CD4-positive, CD25-positive, alpha-beta regulatory T cell (primary cell): ENCODE results near the gene GGT5. TPM values are rescaled to one million over a fixed set of nuclear protein-coding genes. Genes with fewer than 3 reads are reported as not detected.

Source experiments
- ATAC-seq, 2 donors: fragments of 150-1000 bp; cut with Tn5 transposase; one replicate each; pipeline ENCODE4 v1.10.0; 2021; ENCODE audit warnings: low read depth in 2 of 2, moderate number of reproducible peaks in 2 of 2, moderate library complexity in 1 of 2
- DNase-seq, 3 donors: peaks; one replicate each; pipeline versions ENCODE4 v3.0.0 to v3.0.0-alpha.2; 2012 to 2022; ENCODE audit warnings: mixed read lengths in 1 of 3
- H3K27ac ChIP-seq: one replicate; pipeline ENCODE4 v1.7.0; 2013; ENCODE audit warnings: mild to moderate bottlenecking, low read length; ENCODE audit not compliant: insufficient read depth, poor library complexity, severe bottlenecking
- H3K27me3 ChIP-seq: one replicate; pipeline ENCODE4 v1.7.0; 2013; ENCODE audit warnings: low read length; ENCODE audit not compliant: control insufficient read depth, insufficient read depth
- H3K36me3 ChIP-seq: one replicate; pipeline ENCODE4 v1.7.0; 2013; ENCODE audit warnings: mild to moderate bottlenecking, low read length, moderate library complexity; ENCODE audit not compliant: control insufficient read depth, insufficient read depth
- H3K4me1 ChIP-seq: 2 replicates; pipeline ENCODE4 v1.7.0; 2013; ENCODE audit warnings: mild to moderate bottlenecking, low read length; ENCODE audit not compliant: insufficient read depth, control insufficient read depth, poor library complexity, severe bottlenecking
- H3K4me3 ChIP-seq: one replicate; pipeline ENCODE4 v1.7.0; 2013; ENCODE audit warnings: low read depth, mild to moderate bottlenecking, low read length, moderate library complexity
- H3K9me3 ChIP-seq, 2 experiments: 1 replicate in 1 of 2; 2 replicates in 1 of 2; pipeline ENCODE4 v1.7.0; 2013; ENCODE audit warnings: low read length in 2 of 2, mild to moderate bottlenecking in 1 of 2, moderate library complexity in 1 of 2; ENCODE audit not compliant: control insufficient read depth in 2 of 2
- H3K27ac Mint-ChIP-seq, 3 donors: one replicate each; pipeline ENCODE4 v1.8.0; 2020 to 2022; ENCODE audit warnings: mild to moderate bottlenecking in 3 of 3, mixed read lengths in 3 of 3, moderate library complexity in 2 of 3
- H3K27me3 Mint-ChIP-seq: one replicate; pipeline ENCODE4 v1.8.0; 2022; ENCODE audit warnings: mild to moderate bottlenecking, mixed read lengths
- H3K36me3 Mint-ChIP-seq: one replicate; pipeline ENCODE4 v1.8.0; 2020; ENCODE audit warnings: mixed read lengths
- H3K4me1 Mint-ChIP-seq, 4 donors: one replicate each; pipeline ENCODE4 v1.8.0; 2020 to 2022; ENCODE audit warnings: mixed read lengths in 4 of 4, mild to moderate bottlenecking in 1 of 4
- H3K4me3 Mint-ChIP-seq, 4 donors: one replicate each; pipeline ENCODE4 v1.8.0; 2020 to 2022; ENCODE audit warnings: mild to moderate bottlenecking in 4 of 4, mixed read lengths in 4 of 4, moderate library complexity in 3 of 4
- H3K9me3 Mint-ChIP-seq, 7 donors: one replicate each; pipeline ENCODE4 v1.8.0; 2020 to 2022; ENCODE audit warnings: mixed read lengths in 7 of 7, mild to moderate bottlenecking in 3 of 7, moderate library complexity in 2 of 7
- polyA plus RNA-seq, 4 donors: library from polyadenylated mRNA; unstranded; fragments of 300-500 nt; fragmentation: Illumina TruSeq; gene quantifications; one replicate each; pipeline ENCODE4 v1.2.3, GENCODE V29; 2021
- total RNA-seq: library from RNA; stranded (reverse); gene quantifications from one replicate; pipeline ENCODE4 v1.2.3, GENCODE V29; 2022

GGT5 gene
- total and polyA plus RNA-seq, 5 donors from 2014 or later = not detected

GRCh38 chr22:24177456-24177855 lies 67.4 kb downstream of the GGT5 start:
- no peaks in the 10 kb centered on the region for H3K36me3 Mint-ChIP-seq
- H3K27me3 ChIP-seq = no peaks in the 10 kb centered on the region
- H3K36me3 ChIP-seq = peaks cover 34% of the 10 kb centered on the region
- ATAC-seq (no peak), DNase-seq (no peak)
- no peaks in the 10 kb centered on the region for H3K27me3 Mint-ChIP-seq
- H3K4me3 Mint-ChIP-seq = no peak overlapping the region
- H3K4me1 Mint-ChIP-seq = peaks cover 0 to 3% (median 0%) of the 10 kb centered on the region in 4 donors
- no peaks in the 10 kb centered on the region for H3K4me1 ChIP-seq
- H3K27ac Mint-ChIP-seq = no peak overlapping the region
- peaks cover 0 to 2% (median 0%) of the 10 kb centered on the region in 7 donors for H3K9me3 Mint-ChIP-seq
- H3K9me3 ChIP-seq = no peaks in the 10 kb centered on the region
- H3K4me3 ChIP-seq = no peak overlapping the region
- H3K27ac ChIP-seq = no peak overlapping the region

GRCh38 chr22:24177045-24177444 lies 67.8 kb downstream of the GGT5 start:
- H3K27ac ChIP-seq = no peak overlapping the region
- Mint-ChIP-seq H3K9me3 (peaks cover 0 to 2% (median 0%) of the 10 kb centered on the region in 7 donors), H3K4me1 (peaks cover 0 to 3% (median 0%) of the 10 kb centered on the region in 4 donors), H3K27ac (no peak overlapping the region), H3K4me3 (no peak overlapping the region), H3K27me3 (no peaks in the 10 kb centered on the region), H3K36me3 (no peaks in the 10 kb centered on the region)
- no peaks in the 10 kb centered on the region for H3K27me3 ChIP-seq
- ATAC-seq = no peak
- H3K9me3 ChIP-seq = no peaks in the 10 kb centered on the region
- no peak overlapping the region for H3K4me3 ChIP-seq
- no peak for DNase-seq
- H3K36me3 ChIP-seq = peaks cover 38% of the 10 kb centered on the region
- H3K4me1 ChIP-seq = no peaks in the 10 kb centered on the region

- no peaks in the 10 kb centered on the region for H3K27me3 Mint-ChIP-seq
- no peak overlapping the region for H3K4me3 ChIP-seq
- peaks cover 0 to 3% (median 0%) of the 10 kb centered on the region in 4 donors for H3K4me1 Mint-ChIP-seq
- H3K4me1 ChIP-seq = no peaks in the 10 kb centered on the region
- no peak for DNase-seq
- H3K36me3 ChIP-seq = peaks cover 42% of the 10 kb centered on the region
- ATAC-seq = no peak
- H3K27ac Mint-ChIP-seq = no peak overlapping the region
- no peak overlapping the region for H3K27ac ChIP-seq
- peaks cover 3% of the 10 kb centered on the region for H3K36me3 Mint-ChIP-seq
- H3K4me3 Mint-ChIP-seq = no peak overlapping the region
- H3K9me3 Mint-ChIP-seq = peaks cover 0 to 2% (median 0%) of the 10 kb centered on the region in 7 donors
- no peaks in the 10 kb centered on the region for H3K9me3 ChIP-seq
- H3K27me3 ChIP-seq = no peaks in the 10 kb centered on the region
Observed at GRCh38 chr22:24176630-24177029, 68.3 kb downstream of the GGT5 start.

GRCh38 chr22:24176040-24176439 lies 68.8 kb downstream of the GGT5 start:
- H3K27me3 Mint-ChIP-seq = no peaks in the 10 kb centered on the region
- H3K4me3 Mint-ChIP-seq = no peak overlapping the region
- Histone ChIP-seq H3K27me3 (no peaks in the 10 kb centered on the region), H3K4me1 (no peaks in the 10 kb centered on the region), H3K27ac (no peak overlapping the region), H3K36me3 (peaks cover 48% of the 10 kb centered on the region), H3K4me3 (no peak overlapping the region), H3K9me3 (no peaks in the 10 kb centered on the region)
- no peak overlapping the region for H3K27ac Mint-ChIP-seq
- peaks cover 0 to 2% (median 0%) of the 10 kb centered on the region in 7 donors for H3K9me3 Mint-ChIP-seq
- DNase-seq (no peak), ATAC-seq (no peak)
- H3K4me1 Mint-ChIP-seq = peaks cover 0 to 3% (median 0%) of the 10 kb centered on the region in 4 donors
- peaks cover 3% of the 10 kb centered on the region for H3K36me3 Mint-ChIP-seq

- peak; percentile 33 to 42 for ATAC-seq
- no peaks in the 10 kb centered on the region for H3K9me3 ChIP-seq
- DNase-seq = peak; percentile 34 to 56 (median 54)
- Mint-ChIP-seq H3K4me3 (no peak overlapping the region), H3K9me3 (peaks cover 0 to 2% (median 0%) of the 10 kb centered on the region in 7 donors), H3K4me1 (peaks cover 0 to 3% (median 0%) of the 10 kb centered on the region in 4 donors), H3K27ac (peak overlapping the region in 1 of 3 donors; percentile 42), H3K27me3 (no peaks in the 10 kb centered on the region), H3K36me3 (peaks cover 3% of the 10 kb centered on the region)
- no peaks in the 10 kb centered on the region for H3K27me3 ChIP-seq
- H3K4me3 ChIP-seq = no peak overlapping the region
- H3K27ac ChIP-seq = no peak overlapping the region
- H3K4me1 ChIP-seq = no peaks in the 10 kb centered on the region
- H3K36me3 ChIP-seq = peaks cover 54% of the 10 kb centered on the region
Observed at GRCh38 chr22:24175160-24175808, 69.6 kb downstream of the GGT5 start.

GRCh38 chr22:24171822-24172221 lies 73.1 kb downstream of the GGT5 start:
- Histone ChIP-seq H3K27ac (no peak overlapping the region), H3K9me3 (no peaks in the 10 kb centered on the region), H3K4me1 (no peaks in the 10 kb centered on the region), H3K4me3 (no peak overlapping the region), H3K27me3 (no peaks in the 10 kb centered on the region), H3K36me3 (peaks cover 84% of the 10 kb centered on the region)
- H3K4me1 Mint-ChIP-seq = peaks cover 0 to 4% (median 0%) of the 10 kb centered on the region in 4 donors
- no peak overlapping the region for H3K27ac Mint-ChIP-seq
- H3K9me3 Mint-ChIP-seq = peaks cover 0 to 2% (median 0%) of the 10 kb centered on the region in 7 donors
- no peaks in the 10 kb centered on the region for H3K27me3 Mint-ChIP-seq
- no peak overlapping the region for H3K4me3 Mint-ChIP-seq
- ATAC-seq (no peak), DNase-seq (no peak)
- H3K36me3 Mint-ChIP-seq = peaks cover 12% of the 10 kb centered on the region

- Mint-ChIP-seq H3K9me3 (no peaks in the 10 kb centered on the region), H3K4me3 (no peak overlapping the region), H3K27me3 (no peaks in the 10 kb centered on the region), H3K27ac (no peak overlapping the region), H3K36me3 (peaks cover 12% of the 10 kb centered on the region), H3K4me1 (peaks cover 0 to 4% (median 0%) of the 10 kb centered on the region in 4 donors)
- DNase-seq = no peak
- no peaks in the 10 kb centered on the region for H3K27me3 ChIP-seq
- no peak overlapping the region for H3K27ac ChIP-seq
- peaks cover 86% of the 10 kb centered on the region for H3K36me3 ChIP-seq
- H3K4me1 ChIP-seq = no peaks in the 10 kb centered on the region
- no peak for ATAC-seq
- H3K4me3 ChIP-seq = no peak overlapping the region
- no peaks in the 10 kb centered on the region for H3K9me3 ChIP-seq
Observed at GRCh38 chr22:24170632-24171031, 74.2 kb downstream of the GGT5 start.

- ATAC-seq (no peak), DNase-seq (no peak)
- H3K9me3 ChIP-seq = no peaks in the 10 kb centered on the region
- no peaks in the 10 kb centered on the region for H3K27me3 ChIP-seq
- H3K4me3 ChIP-seq = no peak overlapping the region
- Mint-ChIP-seq H3K4me1 (peaks cover 0 to 4% (median 0%) of the 10 kb centered on the region in 4 donors), H3K36me3 (peaks cover 12% of the 10 kb centered on the region), H3K4me3 (no peak overlapping the region), H3K27me3 (no peaks in the 10 kb centered on the region), H3K9me3 (no peaks in the 10 kb centered on the region), H3K27ac (no peak overlapping the region)
- no peaks in the 10 kb centered on the region for H3K4me1 ChIP-seq
- H3K27ac ChIP-seq = no peak overlapping the region
- H3K36me3 ChIP-seq = peaks cover 86% of the 10 kb centered on the region
Observed at GRCh38 chr22:24170188-24170587, 74.7 kb downstream of the GGT5 start.
